Memory B cell (primary cell): ENCODE measurements around the gene ELOVL5.

Source experiments
- ATAC-seq: fragments of 150-1000 bp; cut with Tn5 transposase; 2 replicates; pipeline ENCODE4 v1.10.0; 2021; ENCODE audit warnings: low read depth, mild to moderate bottlenecking, moderate library complexity
- DNase-seq, 2 donors: peaks; one replicate each; pipeline ENCODE4 v3.0.0; 2022; ENCODE audit warnings: low spot score in 2 of 2
- H3K27ac Mint-ChIP-seq: one replicate; pipeline ENCODE4 v1.8.0; 2022; ENCODE audit warnings: mild to moderate bottlenecking, moderate library complexity, mixed read lengths
- H3K27me3 Mint-ChIP-seq: one replicate; pipeline ENCODE4 v1.8.0; 2022; ENCODE audit warnings: mixed read lengths
- H3K36me3 Mint-ChIP-seq: one replicate; pipeline ENCODE4 v1.8.0; 2022; ENCODE audit warnings: mild to moderate bottlenecking, mixed read lengths
- H3K4me1 Mint-ChIP-seq: one replicate; pipeline ENCODE4 v1.8.0; 2022; ENCODE audit warnings: mixed read lengths
- H3K4me3 Mint-ChIP-seq: one replicate; pipeline ENCODE4 v1.8.0; 2022; ENCODE audit warnings: mild to moderate bottlenecking, moderate library complexity, mixed read lengths
- H3K9me3 Mint-ChIP-seq: one replicate; pipeline ENCODE4 v1.8.0; 2022; ENCODE audit warnings: mixed read lengths

The ELOVL5 gene

GRCh38 chr6:53300656-53301551 is 47.8 kb downstream of the ELOVL5 start:
- peak; percentile 65 for ATAC-seq

GRCh38 chr6:53299331-53300005 is 49.3 kb downstream of the ELOVL5 start:
- H3K9me3 Mint-ChIP-seq = no peaks in the 10 kb centered on the region
- no peaks in the 10 kb centered on the region for H3K27me3 Mint-ChIP-seq
- peaks cover 74% of the 10 kb centered on the region for H3K4me1 Mint-ChIP-seq
- ATAC-seq = no peak
- H3K4me3 Mint-ChIP-seq = peak overlapping the region; percentile 28
- H3K36me3 Mint-ChIP-seq = peaks cover 11% of the 10 kb centered on the region
- DNase-seq = no peak
- peak overlapping the region; percentile 87 for H3K27ac Mint-ChIP-seq

More at GRCh38 chr6:53300656-53301551, 47.8 kb downstream of the ELOVL5 start:
- H3K4me1 Mint-ChIP-seq = peaks cover 69% of the 10 kb centered on the region
- H3K27ac Mint-ChIP-seq = peak overlapping the region; percentile 87
- H3K27me3 Mint-ChIP-seq = no peaks in the 10 kb centered on the region
- H3K9me3 Mint-ChIP-seq = no peaks in the 10 kb centered on the region
- no peak overlapping the region for H3K4me3 Mint-ChIP-seq
- H3K36me3 Mint-ChIP-seq = peaks cover 9% of the 10 kb centered on the region
- no peak for DNase-seq

GRCh38 chr6:53297004-53297403 is 51.7 kb downstream of the ELOVL5 start:
- ATAC-seq = no peak
- H3K4me3 Mint-ChIP-seq = no peak overlapping the region
- H3K4me1 Mint-ChIP-seq = peaks cover 69% of the 10 kb centered on the region
- no peak for DNase-seq
- H3K9me3 Mint-ChIP-seq = no peaks in the 10 kb centered on the region
- H3K36me3 Mint-ChIP-seq = peaks cover 19% of the 10 kb centered on the region
- no peaks in the 10 kb centered on the region for H3K27me3 Mint-ChIP-seq
- peak overlapping the region; percentile 87 for H3K27ac Mint-ChIP-seq

GRCh38 chr6:53295176-53295575 is 53.6 kb downstream of the ELOVL5 start:
- Mint-ChIP-seq H3K36me3 (peaks cover 27% of the 10 kb centered on the region), H3K27me3 (no peaks in the 10 kb centered on the region), H3K4me1 (peaks cover 66% of the 10 kb centered on the region), H3K9me3 (no peaks in the 10 kb centered on the region), H3K27ac (peak overlapping the region; percentile 87), H3K4me3 (no peak overlapping the region)
- DNase-seq = no peak
- ATAC-seq = no peak

- H3K36me3 Mint-ChIP-seq = peaks cover 30% of the 10 kb centered on the region
- H3K4me3 Mint-ChIP-seq = no peak overlapping the region
- H3K27ac Mint-ChIP-seq = peak overlapping the region; percentile 87
- DNase-seq (no peak), ATAC-seq (no peak)
- no peaks in the 10 kb centered on the region for H3K27me3 Mint-ChIP-seq
- peaks cover 65% of the 10 kb centered on the region for H3K4me1 Mint-ChIP-seq
- H3K9me3 Mint-ChIP-seq = no peaks in the 10 kb centered on the region
Measured at GRCh38 chr6:53294611-53295010, 54.1 kb downstream of the ELOVL5 start.

GRCh38 chr6:53294095-53294494 is 54.7 kb downstream of the ELOVL5 start:
- Mint-ChIP-seq H3K27me3 (no peaks in the 10 kb centered on the region), H3K9me3 (no peaks in the 10 kb centered on the region), H3K4me1 (peaks cover 63% of the 10 kb centered on the region), H3K36me3 (peaks cover 30% of the 10 kb centered on the region), H3K27ac (peak overlapping the region; percentile 87), H3K4me3 (no peak overlapping the region)
- peak; percentile 41 for ATAC-seq
- DNase-seq = peak in 1 of 2 donors; percentile 22

GRCh38 chr6:53293691-53294090 is 55.1 kb downstream of the ELOVL5 start:
- Mint-ChIP-seq H3K4me3 (no peak overlapping the region), H3K36me3 (peaks cover 31% of the 10 kb centered on the region), H3K9me3 (no peaks in the 10 kb centered on the region), H3K27ac (peak overlapping the region; percentile 87), H3K27me3 (no peaks in the 10 kb centered on the region), H3K4me1 (peaks cover 59% of the 10 kb centered on the region)
- ATAC-seq (no peak), DNase-seq (no peak)

- Mint-ChIP-seq H3K4me1 (peaks cover 52% of the 10 kb centered on the region), H3K9me3 (no peaks in the 10 kb centered on the region), H3K27ac (peak overlapping the region; percentile 87), H3K4me3 (peak overlapping the region; percentile 49), H3K36me3 (peaks cover 47% of the 10 kb centered on the region), H3K27me3 (no peaks in the 10 kb centered on the region)
- peak; percentile 87 for ATAC-seq
- no peak for DNase-seq
Measured at GRCh38 chr6:53290537-53291510, 57.9 kb downstream of the ELOVL5 start.

GRCh38 chr6:53287336-53288225 is 61.2 kb downstream of the ELOVL5 start:
- H3K36me3 Mint-ChIP-seq = peaks cover 41% of the 10 kb centered on the region
- H3K27ac Mint-ChIP-seq = peak overlapping the region; percentile 87
- H3K4me3 Mint-ChIP-seq = no peak overlapping the region

GRCh38 chr6:53284901-53285300 is 63.8 kb downstream of the ELOVL5 start:
- peaks cover 52% of the 10 kb centered on the region for H3K4me1 Mint-ChIP-seq
- H3K27ac Mint-ChIP-seq = peak overlapping the region; percentile 56
- H3K36me3 Mint-ChIP-seq = peaks cover 31% of the 10 kb centered on the region
- no peaks in the 10 kb centered on the region for H3K9me3 Mint-ChIP-seq
- ATAC-seq = no peak
- H3K27me3 Mint-ChIP-seq = no peaks in the 10 kb centered on the region
- no peak overlapping the region for H3K4me3 Mint-ChIP-seq
- no peak for DNase-seq

More at GRCh38 chr6:53287336-53288225, 61.2 kb downstream of the ELOVL5 start:
- Mint-ChIP-seq H3K9me3 (no peaks in the 10 kb centered on the region), H3K27me3 (no peaks in the 10 kb centered on the region), H3K4me1 (peaks cover 51% of the 10 kb centered on the region)
- DNase-seq (no peak), ATAC-seq (no peak)

- H3K27me3 Mint-ChIP-seq = no peaks in the 10 kb centered on the region
- H3K9me3 Mint-ChIP-seq = no peaks in the 10 kb centered on the region
- peak overlapping the region; percentile 62 for H3K27ac Mint-ChIP-seq
- peak overlapping the region; percentile 14 for H3K4me3 Mint-ChIP-seq
- H3K36me3 Mint-ChIP-seq = peaks cover 34% of the 10 kb centered on the region
- DNase-seq (no peak), ATAC-seq (peak; percentile 14)
- H3K4me1 Mint-ChIP-seq = peaks cover 54% of the 10 kb centered on the region
Measured at GRCh38 chr6:53282741-53283140, 66.0 kb downstream of the ELOVL5 start.

GRCh38 chr6:53282234-53282633 is 66.5 kb downstream of the ELOVL5 start:
- Mint-ChIP-seq H3K36me3 (peaks cover 32% of the 10 kb centered on the region), H3K4me1 (peaks cover 52% of the 10 kb centered on the region), H3K9me3 (no peaks in the 10 kb centered on the region), H3K4me3 (peak overlapping the region; percentile 3), H3K27me3 (no peaks in the 10 kb centered on the region), H3K27ac (peak overlapping the region; percentile 81)
- no peak for DNase-seq
- ATAC-seq = no peak
